Endothelial cell (in vitro differentiated cells): Measurements from ENCODE around the gene METTL25. TPM values are rescaled to one million over a fixed set of nuclear protein-coding genes. Genes with fewer than 3 reads are reported as not detected.

Experiments used
- DNase-seq: peaks from one replicate; pipeline ENCODE4 v3.0.0; 2021; ENCODE audit warnings: low spot score
- H3K27ac Mint-ChIP-seq: one replicate; pipeline ENCODE4 v1.8.0; 2021; ENCODE audit warnings: mixed read lengths, inconsistent platforms; ENCODE audit not compliant: unreplicated experiment
- H3K27me3 Mint-ChIP-seq: one replicate; pipeline ENCODE4 v1.8.0; 2021; ENCODE audit warnings: mild to moderate bottlenecking, moderate library complexity, mixed read lengths, inconsistent platforms; ENCODE audit not compliant: unreplicated experiment
- H3K36me3 Mint-ChIP-seq: one replicate; pipeline ENCODE4 v1.8.0; 2021; ENCODE audit warnings: mild to moderate bottlenecking, low read depth, mixed read lengths, inconsistent platforms; ENCODE audit not compliant: unreplicated experiment
- H3K4me1 Mint-ChIP-seq: one replicate; pipeline ENCODE4 v1.8.0; 2021; ENCODE audit warnings: mild to moderate bottlenecking, mixed read lengths, inconsistent platforms; ENCODE audit not compliant: unreplicated experiment
- H3K4me3 Mint-ChIP-seq: one replicate; pipeline ENCODE4 v1.8.0; 2021; ENCODE audit warnings: mild to moderate bottlenecking, mixed read lengths, inconsistent platforms; ENCODE audit not compliant: unreplicated experiment
- H3K9me3 Mint-ChIP-seq: one replicate; pipeline ENCODE4 v1.8.0; 2021; ENCODE audit warnings: mixed read lengths, inconsistent platforms; ENCODE audit not compliant: unreplicated experiment
- CTCF ChIP-seq: fragments of 200-600 bp; sonication (generic); IDR thresholded peaks from one replicate; pipeline ENCODE4 v1.5.0; 2021; ENCODE audit warnings: antibody characterized with exemption; ENCODE audit not compliant: unreplicated experiment
- total RNA-seq: library from RNA; stranded (reverse); fragmentation: NEBNext Ultra II Directional; extraction: Animal tissue kit (Norgen Biotek cat#: 25700); gene quantifications from one replicate; pipeline ENCODE4 v1.2.1, GENCODE V29; 2021; ENCODE audit not compliant: unreplicated experiment

Gene METTL25
- total RNA-seq, 1 donor from 2014 or later, result 7.8 TPM

- Mint-ChIP-seq H3K9me3 (no peaks in the 10 kb centered on the region), H3K27me3 (no peaks in the 10 kb centered on the region), H3K36me3 (no peaks in the 10 kb centered on the region), H3K4me3 (no peak overlapping the region), H3K4me1 (no peaks in the 10 kb centered on the region), H3K27ac (no peak overlapping the region)
- TF ChIP-seq CTCF, result no peak
- no peak for DNase-seq
Measured at GRCh38 chr12:82437744-82438143, 79.4 kb downstream of the METTL25 start.

GRCh38 chr12:82438356-82438755 is 80.0 kb downstream of the METTL25 start:
- DNase-seq, result no peak
- H3K36me3 Mint-ChIP-seq, result no peaks in the 10 kb centered on the region
- no peak overlapping the region for H3K27ac Mint-ChIP-seq
- no peaks in the 10 kb centered on the region for H3K4me1 Mint-ChIP-seq
- H3K9me3 Mint-ChIP-seq, result no peaks in the 10 kb centered on the region
- no peak overlapping the region for H3K4me3 Mint-ChIP-seq
- TF ChIP-seq CTCF, result no peak
- no peaks in the 10 kb centered on the region for H3K27me3 Mint-ChIP-seq

- H3K27me3 Mint-ChIP-seq, result no peaks in the 10 kb centered on the region
- no peaks in the 10 kb centered on the region for H3K36me3 Mint-ChIP-seq
- no peaks in the 10 kb centered on the region for H3K4me1 Mint-ChIP-seq
- no peaks in the 10 kb centered on the region for H3K9me3 Mint-ChIP-seq
- no peak for TF ChIP-seq CTCF
- H3K27ac Mint-ChIP-seq, result no peak overlapping the region
- H3K4me3 Mint-ChIP-seq, result no peak overlapping the region
- DNase-seq, result no peak
Measured at GRCh38 chr12:82440885-82441284, 82.6 kb downstream of the METTL25 start.

GRCh38 chr12:82448911-82449578 is 90.7 kb downstream of the METTL25 start:
- no peak overlapping the region for H3K4me3 Mint-ChIP-seq
- H3K9me3 Mint-ChIP-seq, result no peaks in the 10 kb centered on the region
- DNase-seq, result no peak
- no peak overlapping the region for H3K27ac Mint-ChIP-seq
- no peaks in the 10 kb centered on the region for H3K4me1 Mint-ChIP-seq
- no peak for TF ChIP-seq CTCF
- H3K36me3 Mint-ChIP-seq, result no peaks in the 10 kb centered on the region
- H3K27me3 Mint-ChIP-seq, result no peaks in the 10 kb centered on the region

- H3K27me3 Mint-ChIP-seq, result no peaks in the 10 kb centered on the region
- TF ChIP-seq CTCF, result no peak
- no peak overlapping the region for H3K4me3 Mint-ChIP-seq
- DNase-seq, result no peak
- no peaks in the 10 kb centered on the region for H3K4me1 Mint-ChIP-seq
- no peak overlapping the region for H3K27ac Mint-ChIP-seq
- H3K9me3 Mint-ChIP-seq, result no peaks in the 10 kb centered on the region
- no peaks in the 10 kb centered on the region for H3K36me3 Mint-ChIP-seq
Measured at GRCh38 chr12:82456633-82457032, 98.3 kb downstream of the METTL25 start.
